ENCODE data around the gene KIAA0319L. TPM values are rescaled to one million over a fixed set of nuclear protein-coding genes. Genes with fewer than 3 reads are reported as not detected.

Gene KIAA0319L
- total RNA-seq, 4 donors from 2014 or later = 91.7 to 112 (median 97.6) TPM

DNA sequence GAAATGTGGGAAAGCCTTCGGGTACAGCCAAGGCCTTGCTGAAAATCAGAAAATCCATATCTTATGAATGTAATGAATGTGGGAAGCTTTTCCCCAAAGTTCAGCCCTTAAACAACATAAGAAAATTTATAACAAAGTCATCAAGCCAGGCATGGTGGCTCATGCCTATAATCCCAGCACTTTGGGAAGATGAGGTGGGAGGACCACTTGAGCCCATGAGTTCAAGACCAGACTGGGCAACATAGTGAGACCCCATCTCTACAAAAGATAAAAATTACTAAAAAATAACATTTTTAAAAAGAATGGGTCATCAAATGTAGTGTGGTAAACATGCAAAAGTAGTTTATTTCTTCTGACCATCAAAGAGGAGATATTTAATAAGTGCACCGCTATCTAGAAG, 45.9 kb downstream of the KIAA0319L start:
- peaks cover 0 to 7% of the 10 kb centered on the region in 2 donors for H3K9me3 ChIP-seq
- H3K27ac ChIP-seq = no peak overlapping the region
- no peak overlapping the region for H3K4me3 ChIP-seq
- 96 to 100% methylated on average over 2 of the region's 2 CpGs for WGBS, 2 donors (ENCODE audit: low coverage in 1 of 2)
- no peaks in the 10 kb centered on the region for H3K36me3 ChIP-seq
- in situ Hi-C loops (cut with MboI; ENCODE audit: low pct_ligation_motif_present in 1 of 4, low pct_unique_long_range_greater_than_20kb in 1 of 4, low sequenced_read_pairs in 3 of 4) = no loop called here
- no peaks in the 10 kb centered on the region for H3K4me1 ChIP-seq
- intact Hi-C loops (cut with DNase I; ENCODE audit: low total_unique reads) = no loop called here
- no peak for DNase-seq
- no peaks in the 10 kb centered on the region for H3K27me3 ChIP-seq
- TF ChIP-seq EP300 (IDR thresholded peaks at IDR 0.05; ENCODE audit: low read depth) (no peak), POLR2A (IDR thresholded peaks at IDR 0.05) (no peak), POLR2AphosphoS5 (IDR thresholded peaks at IDR 0.05) (no peak)
- TF ChIP-seq, protein P1, sequence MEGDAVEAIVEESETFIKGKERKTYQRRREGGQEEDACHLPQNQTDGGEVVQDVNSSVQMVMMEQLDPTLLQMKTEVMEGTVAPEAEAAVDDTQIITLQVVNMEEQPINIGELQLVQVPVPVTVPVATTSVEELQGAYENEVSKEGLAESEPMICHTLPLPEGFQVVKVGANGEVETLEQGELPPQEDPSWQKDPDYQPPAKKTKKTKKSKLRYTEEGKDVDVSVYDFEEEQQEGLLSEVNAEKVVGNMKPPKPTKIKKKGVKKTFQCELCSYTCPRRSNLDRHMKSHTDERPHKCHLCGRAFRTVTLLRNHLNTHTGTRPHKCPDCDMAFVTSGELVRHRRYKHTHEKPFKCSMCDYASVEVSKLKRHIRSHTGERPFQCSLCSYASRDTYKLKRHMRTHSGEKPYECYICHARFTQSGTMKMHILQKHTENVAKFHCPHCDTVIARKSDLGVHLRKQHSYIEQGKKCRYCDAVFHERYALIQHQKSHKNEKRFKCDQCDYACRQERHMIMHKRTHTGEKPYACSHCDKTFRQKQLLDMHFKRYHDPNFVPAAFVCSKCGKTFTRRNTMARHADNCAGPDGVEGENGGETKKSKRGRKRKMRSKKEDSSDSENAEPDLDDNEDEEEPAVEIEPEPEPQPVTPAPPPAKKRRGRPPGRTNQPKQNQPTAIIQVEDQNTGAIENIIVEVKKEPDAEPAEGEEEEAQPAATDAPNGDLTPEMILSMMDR (IDR thresholded peaks at IDR 0.05) = no peak

DNA sequence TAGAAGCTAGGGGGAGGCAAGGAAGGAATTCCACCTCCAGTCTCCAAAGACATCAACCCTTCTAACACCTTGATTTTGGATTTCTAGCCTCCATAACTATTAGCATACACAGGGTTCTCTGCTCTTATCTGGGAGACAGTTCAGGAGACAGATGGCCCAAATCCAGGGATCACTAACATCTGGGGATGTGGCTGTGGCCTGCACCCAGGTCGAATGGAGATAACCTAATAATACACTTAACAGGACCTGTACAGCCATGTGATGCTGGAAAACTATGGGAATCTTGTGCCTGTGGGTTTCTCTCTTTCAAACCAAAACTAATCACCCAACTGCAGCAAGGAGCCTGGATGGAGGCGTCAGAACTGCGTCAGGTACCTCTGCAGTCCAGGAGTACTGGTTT, 47.6 kb downstream of the KIAA0319L start:
- in situ Hi-C loops (cut with MboI; ENCODE audit: low pct_ligation_motif_present in 1 of 4, low pct_unique_long_range_greater_than_20kb in 1 of 4, low sequenced_read_pairs in 3 of 4) = no loop called here
- no peak overlapping the region for H3K27ac ChIP-seq
- no peaks in the 10 kb centered on the region for H3K27me3 ChIP-seq
- 85 to 93% methylated on average over 2 to 3 of the region's 3 CpGs for WGBS, 2 donors (ENCODE audit: low coverage in 1 of 2)
- TF ChIP-seq POLR2AphosphoS5 (IDR thresholded peaks at IDR 0.05) = no peak
- TF ChIP-seq EP300 (IDR thresholded peaks at IDR 0.05; ENCODE audit: low read depth) = no peak
- TF ChIP-seq, protein P1 (IDR thresholded peaks at IDR 0.05) = no peak
- TF ChIP-seq POLR2A (IDR thresholded peaks at IDR 0.05) = no peak
- no peak for DNase-seq
- H3K9me3 ChIP-seq = no peaks in the 10 kb centered on the region
- intact Hi-C loops (cut with DNase I; ENCODE audit: low total_unique reads) = no loop called here
- H3K36me3 ChIP-seq = no peaks in the 10 kb centered on the region
- H3K4me1 ChIP-seq = no peaks in the 10 kb centered on the region
- no peak overlapping the region for H3K4me3 ChIP-seq

DNA sequence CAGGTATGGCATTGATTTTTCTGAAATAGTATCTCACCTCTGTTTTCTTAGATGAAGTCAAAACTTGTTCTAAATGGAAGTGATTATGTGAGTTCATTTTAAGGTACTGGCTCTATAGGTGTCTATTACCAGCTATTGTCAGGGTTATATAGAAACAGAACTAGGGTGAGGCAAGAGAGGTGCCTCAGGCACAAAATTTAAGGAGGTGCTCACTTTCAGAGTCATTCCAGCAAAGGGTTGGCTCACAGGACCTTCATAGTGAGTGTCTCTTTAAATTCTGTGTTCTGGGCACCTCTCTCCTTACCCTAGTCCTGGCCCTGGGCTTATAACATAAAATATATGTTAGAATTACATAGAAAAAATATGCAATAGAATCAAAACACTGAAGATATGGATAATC, 49.3 kb downstream of the KIAA0319L start:
- Histone ChIP-seq H3K27me3 (no peaks in the 10 kb centered on the region), H3K4me3 (no peak overlapping the region), H3K27ac (no peak overlapping the region), H3K4me1 (no peaks in the 10 kb centered on the region), H3K9me3 (no peaks in the 10 kb centered on the region), H3K36me3 (no peaks in the 10 kb centered on the region)
- TF ChIP-seq POLR2AphosphoS5 (IDR thresholded peaks at IDR 0.05) (no peak), EP300 (IDR thresholded peaks at IDR 0.05; ENCODE audit: low read depth) (no peak), POLR2A (IDR thresholded peaks at IDR 0.05) (no peak)
- TF ChIP-seq, protein P1 (IDR thresholded peaks at IDR 0.05) = no peak
- in situ Hi-C loops (cut with MboI; ENCODE audit: low pct_ligation_motif_present in 1 of 4, low pct_unique_long_range_greater_than_20kb in 1 of 4, low sequenced_read_pairs in 3 of 4) = no loop called here
- intact Hi-C loops (cut with DNase I; ENCODE audit: low total_unique reads) = no loop called here
- DNase-seq = no peak

DNA sequence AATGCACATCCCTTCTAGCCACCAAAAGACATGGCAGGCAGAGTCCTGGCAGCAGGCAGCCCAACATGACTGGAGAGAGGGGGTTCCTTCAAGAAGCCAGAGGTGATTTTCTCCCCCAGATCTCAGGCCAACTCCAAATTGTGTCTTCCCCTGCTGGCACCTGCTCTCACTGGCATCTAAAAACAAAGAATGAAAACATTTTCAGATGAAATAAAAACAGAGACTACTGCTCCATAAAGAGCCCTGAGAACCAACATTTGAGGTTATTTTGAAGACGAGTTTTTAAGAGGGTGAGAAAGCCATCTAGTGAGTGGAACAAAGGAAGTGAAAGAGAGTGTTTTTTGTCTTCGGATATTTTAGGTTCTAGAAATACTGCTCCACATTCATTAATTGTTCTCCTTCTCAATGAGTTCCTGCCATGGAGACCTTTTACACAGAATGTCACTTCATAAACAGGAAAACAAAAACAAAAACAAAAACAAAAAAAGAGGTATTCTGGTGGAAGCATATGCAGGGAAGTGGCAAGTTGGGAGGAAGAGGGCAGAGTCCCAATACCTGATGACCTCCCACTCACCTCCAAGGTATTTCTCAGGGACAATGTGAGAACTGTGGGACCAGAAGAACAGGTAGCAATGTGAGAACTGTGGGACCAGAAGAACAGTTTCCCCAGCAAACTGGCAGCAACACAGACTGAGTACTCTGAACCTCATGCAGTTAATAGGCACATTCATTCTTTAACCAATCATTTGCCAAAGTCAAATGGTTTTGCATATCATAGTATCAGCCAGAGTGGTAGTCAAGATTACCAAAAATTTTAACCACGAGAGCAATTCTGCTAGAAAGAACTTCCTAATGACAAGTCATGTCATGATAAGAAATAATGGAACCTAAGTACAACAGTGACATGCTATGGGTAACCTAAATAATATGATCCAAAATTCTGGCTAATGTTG, 50.0 kb downstream of the KIAA0319L start:
- TF ChIP-seq EP300 (IDR thresholded peaks at IDR 0.05; ENCODE audit: low read depth) (no peak), POLR2AphosphoS5 (IDR thresholded peaks at IDR 0.05) (no peak), POLR2A (IDR thresholded peaks at IDR 0.05) (no peak)
- TF ChIP-seq, protein P1 (IDR thresholded peaks at IDR 0.05) = no peak
- Histone ChIP-seq H3K4me3 (no peak overlapping the region), H3K27me3 (no peaks in the 10 kb centered on the region), H3K36me3 (no peaks in the 10 kb centered on the region), H3K9me3 (no peaks in the 10 kb centered on the region), H3K4me1 (no peaks in the 10 kb centered on the region), H3K27ac (peak overlapping the region in 3 of 4 donors; percentile 21 to 29 (median 26))
- no peak for DNase-seq
- intact Hi-C loops (cut with DNase I; ENCODE audit: low total_unique reads) = no loop called here
- in situ Hi-C loops (cut with MboI; ENCODE audit: low pct_ligation_motif_present in 1 of 4, low pct_unique_long_range_greater_than_20kb in 1 of 4, low sequenced_read_pairs in 3 of 4) = no loop called here
- 55 to 65% methylated on average over 3 of the region's 3 CpGs for WGBS, 2 donors (ENCODE audit: low coverage in 1 of 2)

Measured in transverse colon (tissue), 4 donors.